ENCODE data around the gene ARID1B.

Gene ARID1B

GRCh38 chr6:156934069-156934460, 156.9 kb downstream of the ARID1B start:
- no peak overlapping the region for H3K9ac ChIP-seq (ENCODE audit: low read depth, low read length, poor library complexity)
- no peak overlapping the region for H2BK120ac ChIP-seq (ENCODE audit: low read depth, low read length)
- no peak overlapping the region for H2AFZ ChIP-seq (ENCODE audit: low read length)
- no peak overlapping the region for H2BK5ac ChIP-seq (ENCODE audit: low read length)
- no peak overlapping the region for H2AK5ac ChIP-seq (ENCODE audit: low read depth, low read length)
- H3K79me1 ChIP-seq (ENCODE audit: low read depth, low read length): peaks cover 3% of the 10 kb centered on the region
- H3K14ac ChIP-seq (ENCODE audit: low read length): no peak overlapping the region
- WGBS, 2 donors (ENCODE audit: extremely low coverage in 2 of 2, insufficient read length in 2 of 2, insufficient replicate concordance in 1 of 2): no CpG with 5 or more reads among the region's 2 CpGs
- H3K9me3 ChIP-seq (replicated peaks in 1 of 2; ENCODE audit: control insufficient read depth in 2 of 2, insufficient read depth in 1 of 2, low read depth in 1 of 2, low read length in 2 of 2): peaks cover 0 to 5% of the 10 kb centered on the region in 2 donors
- no peaks in the 10 kb centered on the region for H3K27me3 ChIP-seq (ENCODE audit: control insufficient read depth in 3 of 3, insufficient read depth in 3 of 3, low read depth in 1 of 3, low read length in 3 of 3)
- no peak overlapping the region for H3K4ac ChIP-seq (ENCODE audit: low read length)
- H4K8ac ChIP-seq (ENCODE audit: low read depth, low read length): no peak overlapping the region
- no peak overlapping the region for H3K23ac ChIP-seq (ENCODE audit: low read depth, low read length, poor library complexity)
- H2BK12ac ChIP-seq (ENCODE audit: low read length): no peak overlapping the region
- no peak overlapping the region for H3K4me2 ChIP-seq (ENCODE audit: insufficient read depth, low read length, poor library complexity, severe bottlenecking)
- no peak for DNase-seq (ENCODE audit: low spot score)
- no peak overlapping the region for H3K27ac ChIP-seq (replicated peaks; ENCODE audit: low read length)
- no peak overlapping the region for H3K4me3 ChIP-seq (ENCODE audit: low read length in 2 of 2)
- H4K91ac ChIP-seq (ENCODE audit: low read depth, low read length, poor library complexity): no peak overlapping the region
- no peak overlapping the region for H3K18ac ChIP-seq (ENCODE audit: low read length)
- H2BK15ac ChIP-seq (ENCODE audit: low read length): no peak overlapping the region
- peaks cover 3 to 22% of the 10 kb centered on the region in 2 donors for H3K4me1 ChIP-seq (ENCODE audit: control insufficient read depth in 2 of 2, insufficient read depth in 1 of 2, low read depth in 1 of 2, low read length in 2 of 2)
- peaks cover 2 to 18% of the 10 kb centered on the region in 2 donors for H3K36me3 ChIP-seq (replicated peaks in 1 of 2; ENCODE audit: control insufficient read depth in 2 of 2, insufficient read depth in 2 of 2, low read length in 2 of 2)

DNA sequence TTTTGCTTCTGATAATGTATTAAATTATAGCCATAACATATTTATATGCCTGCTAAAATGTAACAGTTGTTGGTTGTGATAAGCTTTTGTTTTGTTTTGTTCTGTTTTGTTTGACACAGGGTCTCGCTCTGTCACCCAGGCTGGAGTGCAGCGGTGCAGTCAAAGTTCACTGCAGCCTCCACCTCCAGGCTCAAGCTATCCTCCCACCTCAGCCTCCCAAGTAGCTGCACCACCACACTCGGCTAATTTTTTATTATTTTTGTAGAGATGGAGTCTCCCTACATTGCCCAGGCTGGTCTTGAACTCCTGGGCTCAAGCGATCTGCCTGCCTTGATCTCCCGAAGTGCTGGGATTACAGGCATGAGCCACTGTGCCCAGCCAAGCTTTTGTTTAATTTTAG, 157.8 kb downstream of the ARID1B start:
- H3K4ac ChIP-seq (ENCODE audit: low read length): no peak overlapping the region
- no peak overlapping the region for H3K23ac ChIP-seq (ENCODE audit: low read depth, low read length, poor library complexity)
- H3K14ac ChIP-seq (ENCODE audit: low read length): no peak overlapping the region
- H3K4me2 ChIP-seq (ENCODE audit: insufficient read depth, low read length, poor library complexity, severe bottlenecking): no peak overlapping the region
- no peak overlapping the region for H2BK5ac ChIP-seq (ENCODE audit: low read length)
- H3K18ac ChIP-seq (ENCODE audit: low read length): no peak overlapping the region
- no peak overlapping the region for H2BK12ac ChIP-seq (ENCODE audit: low read length)
- H3K4me1 ChIP-seq (ENCODE audit: control insufficient read depth in 2 of 2, insufficient read depth in 1 of 2, low read depth in 1 of 2, low read length in 2 of 2): peaks cover 3 to 22% of the 10 kb centered on the region in 2 donors
- no peak overlapping the region for H2BK15ac ChIP-seq (ENCODE audit: low read length)
- H2AK5ac ChIP-seq (ENCODE audit: low read depth, low read length): no peak overlapping the region
- H2BK120ac ChIP-seq (ENCODE audit: low read depth, low read length): no peak overlapping the region
- H4K91ac ChIP-seq (ENCODE audit: low read depth, low read length, poor library complexity): no peak overlapping the region
- no peak overlapping the region for H4K8ac ChIP-seq (ENCODE audit: low read depth, low read length)
- peaks cover 3% of the 10 kb centered on the region for H3K79me1 ChIP-seq (ENCODE audit: low read depth, low read length)
- peaks cover 0 to 3% of the 10 kb centered on the region in 2 donors for H3K9me3 ChIP-seq (replicated peaks in 1 of 2; ENCODE audit: control insufficient read depth in 2 of 2, insufficient read depth in 1 of 2, low read depth in 1 of 2, low read length in 2 of 2)
- H3K4me3 ChIP-seq (ENCODE audit: low read length in 2 of 2): no peak overlapping the region
- H2AFZ ChIP-seq (ENCODE audit: low read length): no peak overlapping the region
- no peak for DNase-seq (ENCODE audit: low spot score)
- H3K9ac ChIP-seq (ENCODE audit: low read depth, low read length, poor library complexity): no peak overlapping the region
- H3K36me3 ChIP-seq (replicated peaks in 1 of 2; ENCODE audit: control insufficient read depth in 2 of 2, insufficient read depth in 2 of 2, low read length in 2 of 2): peaks cover 2 to 18% of the 10 kb centered on the region in 2 donors
- H3K27ac ChIP-seq (replicated peaks; ENCODE audit: low read length): no peak overlapping the region
- WGBS, 2 donors (ENCODE audit: extremely low coverage in 2 of 2, insufficient read length in 2 of 2, insufficient replicate concordance in 1 of 2): no CpG with 5 or more reads among the region's 5 CpGs
- H3K27me3 ChIP-seq (ENCODE audit: control insufficient read depth in 3 of 3, insufficient read depth in 3 of 3, low read depth in 1 of 3, low read length in 3 of 3): no peaks in the 10 kb centered on the region

DNA sequence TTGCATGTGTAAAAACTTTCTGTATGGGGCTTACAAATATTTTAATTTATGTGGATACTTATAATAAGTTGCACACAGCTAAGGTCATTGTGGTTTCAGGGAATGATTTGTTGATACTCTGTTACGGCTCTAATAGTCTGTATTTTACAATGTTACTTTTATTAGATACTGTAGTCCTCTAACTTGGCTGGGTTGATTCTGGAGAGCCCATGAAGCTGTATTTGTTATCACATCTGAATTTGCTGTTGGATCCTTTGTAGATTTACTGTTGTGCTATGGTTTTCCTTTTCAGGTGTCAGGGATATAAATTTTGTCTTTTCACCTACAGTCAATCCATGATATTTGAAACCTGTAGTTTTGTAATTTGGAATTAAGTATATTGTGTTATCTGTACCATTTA, 161.0 kb downstream of the ARID1B start:
- Histone ChIP-seq H3K4ac (ENCODE audit: low read length) (no peak overlapping the region), H2BK120ac (ENCODE audit: low read depth, low read length) (no peak overlapping the region), H2BK15ac (ENCODE audit: low read length) (no peak overlapping the region), H3K4me3 (ENCODE audit: low read length in 2 of 2) (no peak overlapping the region), H3K79me1 (ENCODE audit: low read depth, low read length) (peaks cover 4% of the 10 kb centered on the region), H3K4me1 (ENCODE audit: control insufficient read depth in 2 of 2, insufficient read depth in 1 of 2, low read depth in 1 of 2, low read length in 2 of 2) (peaks cover 3 to 12% of the 10 kb centered on the region in 2 donors), H4K91ac (ENCODE audit: low read depth, low read length, poor library complexity) (no peak overlapping the region), H2BK5ac (ENCODE audit: low read length) (no peak overlapping the region), H2AFZ (ENCODE audit: low read length) (no peak overlapping the region), H3K27ac (replicated peaks; ENCODE audit: low read length) (no peak overlapping the region), H2BK12ac (ENCODE audit: low read length) (no peak overlapping the region), H3K36me3 (replicated peaks in 1 of 2; ENCODE audit: control insufficient read depth in 2 of 2, insufficient read depth in 2 of 2, low read length in 2 of 2) (peaks cover 0 to 18% of the 10 kb centered on the region in 2 donors), H2AK5ac (ENCODE audit: low read depth, low read length) (no peak overlapping the region), H3K9me3 (replicated peaks in 1 of 2; ENCODE audit: control insufficient read depth in 2 of 2, insufficient read depth in 1 of 2, low read depth in 1 of 2, low read length in 2 of 2) (no peaks in the 10 kb centered on the region), H3K27me3 (ENCODE audit: control insufficient read depth in 3 of 3, insufficient read depth in 3 of 3, low read depth in 1 of 3, low read length in 3 of 3) (no peaks in the 10 kb centered on the region), H4K8ac (ENCODE audit: low read depth, low read length) (no peak overlapping the region), H3K23ac (ENCODE audit: low read depth, low read length, poor library complexity) (no peak overlapping the region), H3K4me2 (ENCODE audit: insufficient read depth, low read length, poor library complexity, severe bottlenecking) (no peak overlapping the region), H3K9ac (ENCODE audit: low read depth, low read length, poor library complexity) (no peak overlapping the region), H3K18ac (ENCODE audit: low read length) (no peak overlapping the region), H3K14ac (ENCODE audit: low read length) (no peak overlapping the region)
- no peak for DNase-seq (ENCODE audit: low spot score)
- WGBS, 2 donors (ENCODE audit: extremely low coverage in 2 of 2, insufficient read length in 2 of 2, insufficient replicate concordance in 1 of 2): no CpG with 5 or more reads among the region's 1 CpG

DNA sequence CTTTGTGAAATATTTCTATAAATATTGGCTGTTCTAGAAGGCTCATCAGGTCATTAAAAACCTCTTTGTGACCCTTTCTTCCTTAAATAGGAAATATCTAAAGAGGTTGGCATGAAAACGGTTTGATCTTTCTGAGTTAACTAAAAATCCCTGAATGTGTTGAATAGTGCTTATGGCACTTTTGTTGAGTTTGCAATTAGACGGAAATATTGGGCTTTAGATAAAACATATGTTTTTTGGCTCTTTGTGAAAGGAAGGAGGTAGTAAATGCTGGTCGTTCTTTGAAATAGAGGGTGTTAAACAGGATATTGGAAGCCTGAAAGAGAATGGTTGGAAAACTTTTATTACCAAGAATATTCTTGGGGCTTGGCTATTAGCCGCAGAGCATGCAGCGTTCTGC, 163.0 kb downstream of the ARID1B start:
- Histone ChIP-seq H3K79me1 (ENCODE audit: low read depth, low read length) (peaks cover 1% of the 10 kb centered on the region), H3K9ac (ENCODE audit: low read depth, low read length, poor library complexity) (no peak overlapping the region), H3K4me3 (ENCODE audit: low read length in 2 of 2) (no peak overlapping the region), H3K36me3 (replicated peaks in 1 of 2; ENCODE audit: control insufficient read depth in 2 of 2, insufficient read depth in 2 of 2, low read length in 2 of 2) (peaks cover 0 to 16% of the 10 kb centered on the region in 2 donors), H2BK5ac (ENCODE audit: low read length) (no peak overlapping the region), H2AFZ (ENCODE audit: low read length) (no peak overlapping the region), H3K4me1 (ENCODE audit: control insufficient read depth in 2 of 2, insufficient read depth in 1 of 2, low read depth in 1 of 2, low read length in 2 of 2) (peaks cover 0 to 3% of the 10 kb centered on the region in 2 donors), H3K4ac (ENCODE audit: low read length) (no peak overlapping the region), H2BK120ac (ENCODE audit: low read depth, low read length) (no peak overlapping the region), H3K9me3 (replicated peaks in 1 of 2; ENCODE audit: control insufficient read depth in 2 of 2, insufficient read depth in 1 of 2, low read depth in 1 of 2, low read length in 2 of 2) (no peaks in the 10 kb centered on the region), H4K91ac (ENCODE audit: low read depth, low read length, poor library complexity) (no peak overlapping the region), H3K18ac (ENCODE audit: low read length) (no peak overlapping the region), H3K4me2 (ENCODE audit: insufficient read depth, low read length, poor library complexity, severe bottlenecking) (no peak overlapping the region), H3K23ac (ENCODE audit: low read depth, low read length, poor library complexity) (no peak overlapping the region), H2BK15ac (ENCODE audit: low read length) (no peak overlapping the region), H3K14ac (ENCODE audit: low read length) (no peak overlapping the region), H4K8ac (ENCODE audit: low read depth, low read length) (no peak overlapping the region), H3K27me3 (ENCODE audit: control insufficient read depth in 3 of 3, insufficient read depth in 3 of 3, low read depth in 1 of 3, low read length in 3 of 3) (no peaks in the 10 kb centered on the region), H2BK12ac (ENCODE audit: low read length) (no peak overlapping the region), H2AK5ac (ENCODE audit: low read depth, low read length) (no peak overlapping the region), H3K27ac (replicated peaks; ENCODE audit: low read length) (no peak overlapping the region)
- no peak for DNase-seq (ENCODE audit: low spot score)
- no CpG with 5 or more reads among the region's 5 CpGs for WGBS, 2 donors (ENCODE audit: extremely low coverage in 2 of 2, insufficient read length in 2 of 2, insufficient replicate concordance in 1 of 2)
